GM10847 (cell line): Measurements from ENCODE around the gene ST8SIA2.

ENCODE experiments used
- POLR2A ChIP-seq: IDR thresholded peaks from 2 replicates; pipeline ENCODE4 v1.6.1; 2011; ENCODE audit not compliant: insufficient read length; ENCODE audit errors: extremely low read depth

The ST8SIA2 gene

DNA sequence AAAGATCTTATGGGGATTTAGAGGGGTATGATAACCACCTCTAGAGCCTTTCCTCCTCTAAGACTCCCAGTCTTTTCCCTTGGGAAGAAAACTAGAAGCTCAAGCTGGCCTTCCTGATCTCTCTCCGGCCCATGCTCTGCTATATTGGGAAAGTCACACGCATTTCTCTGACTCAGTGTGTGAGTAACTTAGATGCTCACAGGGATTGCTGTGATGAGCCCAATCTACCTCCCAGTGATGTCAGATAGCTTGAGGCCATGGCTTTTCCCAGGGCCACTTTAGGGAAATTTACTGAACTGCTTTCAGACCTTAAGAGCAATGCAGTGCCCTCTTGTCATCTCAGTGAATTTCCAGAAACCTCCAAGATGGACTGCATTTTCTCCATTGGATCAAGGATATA lies 8.6 kb upstream of the ST8SIA2 start:
- no peak for TF ChIP-seq POLR2A

DNA sequence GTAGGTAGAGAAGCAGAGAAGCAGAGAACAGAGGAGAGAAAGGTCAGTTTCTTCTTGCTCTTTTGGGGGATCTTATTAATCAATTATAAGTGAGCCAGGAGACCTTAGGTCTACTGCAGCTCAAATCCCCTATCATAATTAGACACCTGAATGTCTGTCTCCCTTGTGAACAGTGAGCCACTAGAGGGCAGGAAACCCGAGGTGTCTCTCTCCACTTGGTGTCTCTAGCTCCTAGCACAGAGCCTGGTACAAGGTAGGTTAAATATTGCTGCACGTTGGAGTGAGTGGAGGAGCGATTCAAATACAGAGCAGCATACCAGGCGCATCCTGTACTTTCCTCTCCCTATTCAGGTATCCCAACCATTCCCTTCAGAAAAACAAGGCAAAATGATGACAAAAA lies 2.0 kb upstream of the ST8SIA2 start:
- no peak for TF ChIP-seq POLR2A

DNA sequence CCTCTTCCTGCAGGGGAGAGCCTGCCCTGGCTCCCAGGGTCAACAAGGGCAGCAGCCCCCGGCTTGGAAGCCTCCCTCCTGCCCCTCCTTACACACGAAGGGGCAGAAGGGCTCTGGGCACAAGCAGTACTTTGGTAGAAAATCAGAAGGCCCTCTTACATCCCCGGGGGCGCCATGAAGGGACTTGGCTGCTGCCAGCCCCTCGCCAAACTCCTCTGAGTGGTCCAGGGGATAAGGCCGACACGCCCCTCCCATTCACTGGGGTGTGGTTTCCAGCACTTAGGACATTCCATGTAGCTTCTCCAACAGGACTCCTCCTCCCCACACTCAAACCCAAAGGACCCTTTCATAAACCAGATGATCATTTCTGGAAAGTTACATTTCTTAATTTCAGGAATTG lies 1.2 kb upstream of the ST8SIA2 start:
- TF ChIP-seq POLR2A, result no peak

DNA sequence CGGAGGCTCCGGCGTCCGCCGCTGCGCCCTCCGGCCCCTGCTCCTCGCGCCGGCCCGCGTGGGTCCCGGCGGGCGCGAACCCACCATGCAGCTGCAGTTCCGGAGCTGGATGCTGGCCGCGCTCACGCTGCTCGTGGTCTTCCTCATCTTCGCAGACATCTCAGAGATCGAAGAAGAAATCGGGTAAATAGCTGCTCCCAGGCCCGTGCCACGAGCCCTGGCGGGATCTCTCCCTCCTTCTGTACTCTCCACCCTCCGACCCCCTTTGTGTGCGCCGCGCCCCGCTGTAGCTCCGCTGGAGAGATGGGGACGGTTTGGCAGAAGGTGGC lies 263 bp downstream of the ST8SIA2 start:
- no peak for TF ChIP-seq POLR2A

DNA sequence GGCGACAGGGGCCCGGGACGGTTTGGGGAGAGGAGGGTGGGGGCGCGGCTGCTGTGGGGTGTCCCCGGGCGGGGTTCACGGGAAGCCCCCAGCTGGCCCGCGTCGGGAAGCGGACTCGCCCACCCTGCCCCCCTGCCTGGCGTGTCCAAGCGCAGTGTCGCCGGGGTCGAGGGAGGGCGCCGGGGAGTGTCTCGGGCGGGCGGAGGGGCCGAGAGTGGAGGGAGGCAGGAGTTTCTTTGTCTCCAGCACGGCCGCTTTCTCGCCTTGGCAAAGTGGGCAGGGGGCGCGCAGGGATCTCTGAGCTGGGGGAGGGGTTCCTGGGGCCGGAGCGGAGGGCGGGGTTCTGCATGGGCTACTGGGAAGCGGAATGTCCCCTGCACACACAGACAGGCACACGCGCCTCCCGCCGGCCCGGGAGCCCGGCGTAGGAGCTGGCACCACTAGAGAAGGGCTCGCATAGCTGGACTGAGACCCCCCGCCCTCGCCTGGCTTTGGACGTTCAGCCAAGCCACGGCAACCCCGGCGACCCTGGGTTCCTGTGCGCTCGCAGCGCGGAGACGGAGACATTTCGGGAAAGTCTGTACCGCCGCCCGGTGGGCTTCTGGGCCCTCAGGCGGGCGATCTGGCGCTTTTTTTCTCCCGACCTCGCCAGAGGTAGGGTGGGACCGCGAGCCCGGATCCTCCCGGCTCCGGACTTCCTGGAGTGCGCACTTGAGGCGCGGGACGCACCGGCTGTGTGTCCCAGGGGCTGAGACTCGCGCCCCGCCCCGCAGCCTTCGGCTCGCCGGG lies 822 bp downstream of the ST8SIA2 start:
- no peak for TF ChIP-seq POLR2A

DNA sequence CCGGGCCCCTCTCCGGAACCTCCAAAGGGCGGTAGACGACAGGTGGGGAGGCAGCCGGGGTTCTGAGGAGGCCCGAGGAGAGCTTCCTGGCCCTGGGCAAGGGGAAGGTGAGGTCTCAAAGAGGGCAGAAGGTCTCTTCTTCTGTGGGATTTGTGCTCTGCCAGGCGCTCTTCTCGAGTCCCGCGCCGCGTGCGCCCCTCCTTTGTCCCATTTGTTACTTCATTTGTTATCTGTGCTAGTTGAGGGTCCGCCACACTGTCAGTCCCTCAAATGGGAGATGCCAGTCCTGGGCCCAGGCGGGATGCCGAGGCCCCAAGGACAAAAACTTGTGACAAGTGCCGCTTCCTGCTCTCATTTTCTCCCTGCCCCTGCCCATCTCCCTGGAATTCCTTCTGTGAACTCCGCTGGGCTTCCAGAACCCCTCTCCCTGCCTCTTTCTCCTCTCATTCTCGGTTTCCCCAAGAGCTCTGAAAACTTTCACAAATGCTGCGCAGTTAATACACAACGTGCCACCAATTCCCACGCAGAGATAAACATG lies 1.5 kb downstream of the ST8SIA2 start:
- TF ChIP-seq POLR2A, result no peak

DNA sequence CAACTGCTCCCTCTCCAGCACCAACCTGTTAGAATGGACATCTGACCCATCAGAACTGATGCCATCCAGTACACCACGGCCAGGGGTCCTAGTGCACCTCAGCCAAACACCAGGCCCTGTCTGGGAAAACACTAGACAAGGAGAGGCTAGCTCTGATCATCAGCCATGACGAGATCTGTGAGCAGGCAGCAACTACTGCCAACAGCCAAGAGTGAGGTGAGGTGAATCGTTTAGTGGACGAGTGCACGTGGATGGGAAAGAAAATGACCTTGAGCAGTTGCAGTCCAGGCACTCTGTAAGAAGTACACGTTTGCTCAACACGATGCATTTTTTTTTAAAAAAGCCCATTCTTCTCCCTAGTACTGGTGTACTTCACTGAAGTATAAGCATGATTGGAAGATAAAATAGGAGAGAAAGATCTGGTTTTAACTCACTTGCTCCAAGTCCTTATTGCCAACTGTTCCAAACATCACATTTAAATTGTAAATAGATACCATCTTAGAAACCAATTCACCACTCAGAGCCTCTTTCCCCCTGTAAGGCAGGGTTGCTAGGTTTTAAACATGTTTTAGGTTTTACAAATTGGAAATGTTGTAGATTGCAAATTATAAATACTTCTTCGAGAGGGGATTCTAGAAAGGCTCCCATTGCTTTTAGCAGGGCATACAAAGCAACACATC lies 5.7 kb downstream of the ST8SIA2 start:
- TF ChIP-seq POLR2A, result no peak

DNA sequence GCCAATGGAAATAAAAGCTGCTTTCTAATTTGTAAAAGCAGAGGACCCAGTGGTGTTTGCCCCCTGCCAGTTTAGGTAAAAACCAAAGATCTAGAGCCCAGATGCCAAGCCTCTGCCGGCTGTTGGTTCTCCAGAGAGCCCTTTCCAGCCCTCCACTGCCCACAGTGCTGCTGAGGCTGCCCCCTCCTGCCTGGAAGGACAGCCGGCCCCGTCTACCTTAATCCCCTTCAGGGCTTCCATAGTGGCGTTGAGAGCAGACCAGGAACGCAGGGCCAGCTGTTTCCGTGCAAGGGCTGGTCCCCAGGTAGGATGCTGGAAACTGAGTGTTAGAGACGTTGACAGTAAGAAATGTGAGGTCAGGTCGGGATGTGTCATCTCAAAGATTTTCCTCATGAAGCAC lies 6.9 kb downstream of the ST8SIA2 start:
- no peak for TF ChIP-seq POLR2A

DNA sequence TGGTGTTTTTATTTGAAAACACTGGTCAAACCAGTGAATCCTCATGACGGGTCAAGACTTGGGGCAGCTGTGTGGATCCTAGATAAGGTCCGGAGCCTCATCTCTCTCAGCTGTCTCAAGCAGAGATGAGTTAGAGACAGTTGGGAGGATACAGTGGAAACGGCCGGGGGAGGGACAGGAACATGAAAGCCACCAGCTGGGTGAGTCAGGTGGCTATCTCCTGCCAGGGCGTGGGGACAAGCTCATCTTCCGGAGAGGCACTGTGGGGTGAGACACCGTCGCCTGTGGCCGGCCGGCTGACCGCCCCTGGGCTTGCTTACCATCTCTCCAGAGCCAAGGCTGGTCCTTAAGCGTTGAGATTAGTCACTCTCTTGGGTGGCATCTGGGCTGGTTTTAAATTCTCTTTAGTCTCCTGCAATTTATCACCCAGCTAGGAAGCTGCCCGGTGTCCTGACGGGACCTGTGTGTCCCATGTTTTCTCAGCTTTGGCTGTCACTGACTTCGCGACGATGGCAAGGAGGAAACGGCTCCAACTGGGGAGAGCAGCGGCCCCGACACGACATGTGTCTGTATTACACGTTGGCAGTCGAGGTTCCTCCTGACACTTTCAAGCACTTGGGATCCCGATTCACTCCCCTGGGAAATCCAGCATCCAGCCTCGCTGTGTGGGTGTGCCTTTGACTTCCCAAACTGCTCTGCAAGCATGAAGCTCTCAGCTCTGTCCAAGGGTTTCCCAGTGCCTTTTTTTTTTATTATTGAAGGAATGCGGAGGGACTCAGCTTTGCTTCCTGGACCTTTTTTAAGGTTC lies 7.5 kb downstream of the ST8SIA2 start:
- no peak for TF ChIP-seq POLR2A

DNA sequence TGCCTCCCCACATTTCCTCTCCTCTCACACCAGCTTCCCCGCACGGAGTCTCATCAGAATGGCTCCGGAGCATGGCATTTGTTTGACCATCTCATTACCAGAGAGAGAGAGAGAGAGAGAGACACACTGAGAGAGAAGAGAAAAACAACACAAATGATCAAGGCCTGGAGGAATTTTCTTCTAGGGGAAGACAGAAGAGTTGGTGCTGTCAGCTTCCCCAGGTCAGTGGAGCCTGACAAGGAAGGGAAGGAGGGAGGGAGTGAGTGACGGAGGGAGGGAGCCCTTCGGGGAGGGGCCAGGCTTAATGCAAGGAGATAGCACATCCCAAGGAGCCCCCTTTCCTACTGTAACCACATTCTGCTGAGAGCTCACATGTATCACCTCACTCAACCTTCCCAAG lies 9.1 kb downstream of the ST8SIA2 start:
- no peak for TF ChIP-seq POLR2A

DNA sequence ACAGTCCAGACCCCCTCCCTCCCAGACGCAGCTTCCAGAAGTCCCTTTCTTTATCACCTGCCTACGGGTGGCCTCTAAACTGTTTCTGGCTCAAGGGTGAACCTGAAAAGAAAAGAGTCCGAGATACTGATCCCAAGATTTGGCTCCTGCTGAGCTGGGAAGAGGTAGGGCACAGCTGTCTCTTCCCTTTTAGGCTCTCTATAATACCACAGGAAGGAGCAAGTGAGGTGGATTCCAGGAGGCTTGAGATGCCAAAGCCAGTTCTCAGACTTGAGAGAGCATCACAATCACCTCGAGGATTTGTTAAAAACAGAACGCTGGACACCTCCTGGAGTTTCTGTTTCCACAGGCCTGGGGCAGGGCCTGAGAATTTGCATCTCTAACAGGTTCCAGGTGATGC lies 12.3 kb downstream of the ST8SIA2 start:
- no peak for TF ChIP-seq POLR2A

DNA sequence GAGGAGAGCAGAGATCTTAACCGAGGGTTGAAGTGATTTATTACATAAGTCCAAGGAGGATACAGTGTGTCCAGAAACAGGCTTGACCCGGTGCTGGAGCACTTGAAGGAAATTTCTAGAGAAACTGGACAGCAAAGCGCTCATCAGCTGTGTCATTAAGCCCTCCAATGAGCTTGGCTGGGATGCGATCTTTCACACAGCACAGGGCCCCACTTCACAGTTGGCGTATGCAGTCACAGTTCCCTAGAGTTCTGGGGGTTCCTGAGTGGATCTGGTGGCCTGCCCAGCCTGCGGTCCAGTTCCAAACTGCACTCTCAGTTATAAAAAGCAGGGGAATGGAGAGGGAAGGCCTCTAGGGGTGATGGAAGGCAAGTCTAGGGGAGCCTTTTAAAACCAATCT lies 13.6 kb downstream of the ST8SIA2 start:
- TF ChIP-seq POLR2A, result no peak

DNA sequence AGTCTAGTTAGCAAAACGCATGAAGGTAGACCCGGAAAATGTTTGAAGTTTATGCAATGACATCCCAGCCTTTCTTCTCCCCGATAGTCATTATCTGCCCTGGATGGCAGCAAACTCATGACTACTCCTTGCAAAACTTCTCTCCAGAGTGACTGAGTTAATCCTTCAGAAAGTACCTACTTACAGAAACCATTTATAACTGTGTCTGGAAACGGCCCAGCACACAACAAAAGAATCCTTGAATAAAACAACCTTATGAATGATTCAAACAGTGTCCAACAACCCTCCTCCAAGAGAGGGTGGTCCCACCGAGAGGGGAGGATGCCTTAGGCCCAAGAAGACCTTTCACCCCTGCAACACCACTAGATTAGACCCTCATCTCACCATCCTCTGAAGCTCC lies 14.2 kb downstream of the ST8SIA2 start:
- TF ChIP-seq POLR2A, result no peak

DNA sequence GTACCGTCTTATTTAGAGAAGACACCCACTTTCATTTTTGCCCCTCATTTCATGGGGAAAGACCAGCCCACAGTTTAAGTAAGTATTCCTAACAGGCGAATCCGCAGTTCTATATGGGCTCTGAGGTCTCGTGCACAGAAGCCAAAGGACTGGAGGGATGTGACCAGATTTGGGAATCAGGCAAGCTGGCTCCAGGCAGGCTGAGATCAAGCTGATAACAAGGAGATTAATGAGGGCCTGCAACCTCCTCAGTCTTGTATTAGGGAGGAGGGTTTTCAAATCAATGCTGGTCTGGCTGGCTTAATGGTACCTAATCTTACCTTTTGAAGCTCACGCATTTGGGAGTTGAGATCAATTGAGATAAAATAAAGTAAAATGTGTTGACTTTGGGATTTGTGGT lies 15.3 kb downstream of the ST8SIA2 start:
- no peak for TF ChIP-seq POLR2A

DNA sequence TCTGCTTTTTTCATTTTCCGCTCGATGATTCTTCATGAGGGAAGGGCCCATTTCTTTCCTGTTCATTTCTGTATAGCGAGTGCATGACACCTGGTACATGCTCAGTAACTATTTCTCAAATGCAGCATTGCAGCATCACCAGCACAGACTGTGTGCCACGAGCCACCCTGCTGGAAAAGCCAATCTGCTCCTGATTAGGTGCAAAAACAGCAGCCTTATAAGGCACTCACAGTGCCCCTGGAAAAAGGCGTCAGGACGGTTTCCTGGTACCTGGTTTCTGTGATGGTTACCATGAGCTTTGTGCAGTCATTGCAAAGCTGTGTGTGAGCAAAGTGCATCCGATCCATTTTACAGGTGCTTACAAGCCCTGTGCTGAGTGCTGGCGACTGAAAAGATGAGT lies 15.8 kb downstream of the ST8SIA2 start:
- no peak for TF ChIP-seq POLR2A

DNA sequence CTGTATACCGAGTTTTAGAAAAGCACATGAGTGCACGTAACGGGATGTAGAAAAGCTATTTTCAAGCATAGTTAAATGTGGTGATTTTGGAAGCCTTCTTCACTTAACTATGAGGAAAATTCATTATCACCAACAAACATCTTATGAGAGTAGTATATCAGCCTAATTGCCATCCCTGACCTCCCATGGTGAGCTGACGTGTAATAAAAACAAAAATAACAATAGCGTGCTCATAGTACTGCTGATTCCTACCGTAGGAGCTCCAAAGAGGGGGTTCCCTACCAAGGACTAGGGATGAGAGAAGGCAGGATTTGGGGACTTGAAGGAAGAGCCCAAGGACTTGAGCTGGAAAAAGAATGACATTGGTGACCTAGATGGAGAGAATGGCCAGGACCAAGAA lies 16.9 kb downstream of the ST8SIA2 start:
- TF ChIP-seq POLR2A, result no peak

DNA sequence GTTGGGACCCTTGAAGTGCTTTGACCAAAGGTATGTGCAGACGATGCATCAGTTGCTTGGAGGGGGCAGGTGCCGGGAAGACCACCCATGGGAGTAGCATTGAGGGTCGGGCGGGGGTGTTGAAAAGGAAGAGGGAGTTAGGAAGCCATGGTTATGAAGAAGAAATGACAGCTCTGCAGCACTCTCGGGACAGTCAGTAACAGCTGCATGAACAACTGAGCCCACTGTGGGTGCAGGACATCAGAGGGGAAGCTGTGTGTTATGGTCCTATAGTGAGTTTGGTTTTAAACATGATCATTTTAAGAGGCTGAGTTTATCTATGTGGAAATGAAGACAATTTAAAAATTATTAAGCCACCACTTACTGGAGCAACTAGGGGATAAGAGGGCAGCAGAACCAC lies 17.6 kb downstream of the ST8SIA2 start:
- no peak for TF ChIP-seq POLR2A

DNA sequence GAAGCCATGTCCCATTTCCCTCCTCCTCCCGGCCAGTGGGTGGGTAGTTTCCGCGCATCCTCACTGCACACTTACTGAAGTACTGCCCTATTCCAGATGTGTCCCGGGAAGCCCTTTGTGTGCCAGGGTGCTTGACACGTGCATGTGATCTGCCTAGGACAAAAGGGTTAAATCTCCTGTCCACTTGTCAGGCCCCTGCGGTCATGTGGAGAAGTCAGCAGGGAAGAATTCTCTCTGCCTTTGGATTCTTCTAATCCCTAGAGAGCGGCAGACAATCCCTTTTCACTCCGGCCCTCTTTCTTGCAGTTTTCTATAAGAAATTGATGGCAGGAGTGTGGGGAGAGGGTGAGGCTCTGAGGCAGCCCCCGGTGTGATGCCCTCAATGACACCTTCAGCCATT lies 19.8 kb downstream of the ST8SIA2 start:
- TF ChIP-seq POLR2A, result no peak
